NOMO-1 treated with DMSO at 0.1 percent for 48 hours (cell line): Measurements from ENCODE around the gene BRSK2.

Experiments used
- DNase-seq: peaks from one replicate; lab custom pipeline; 2025; ENCODE audit not compliant: unreplicated experiment; lab: John Stamatoyannopoulos, UW

BRSK2 gene

DNA sequence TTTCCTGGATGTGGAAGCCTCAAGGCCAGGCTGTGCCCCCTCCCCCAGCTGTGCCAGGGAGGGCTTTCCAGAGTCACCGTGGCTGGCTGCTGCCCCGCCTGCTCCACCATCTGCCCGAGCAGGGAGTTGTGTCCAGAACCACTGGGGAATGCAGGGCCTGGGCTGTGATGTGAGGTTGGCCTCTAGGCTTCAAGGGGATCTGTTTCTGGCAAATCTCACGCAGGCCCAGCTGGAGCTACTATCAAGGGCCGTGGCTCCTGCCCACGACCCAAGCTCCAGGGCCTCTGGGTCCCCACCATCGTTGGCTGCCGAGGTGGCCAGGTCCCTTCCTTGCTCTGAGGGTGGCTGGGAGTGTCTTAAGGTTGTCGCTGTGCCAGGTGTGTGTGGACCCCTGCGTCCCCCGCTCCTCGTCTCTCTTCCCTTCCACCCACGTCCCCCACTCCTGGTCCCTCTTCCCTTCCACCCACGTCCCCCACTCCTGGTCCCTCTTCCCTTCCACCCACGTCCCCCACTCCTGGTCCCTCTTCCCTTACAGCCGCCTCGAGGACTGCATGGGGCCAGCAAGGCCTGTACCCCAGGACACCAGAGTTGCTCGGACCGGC, 6.1 kb downstream of the BRSK2 start:
- DNase-seq: no peak

DNA sequence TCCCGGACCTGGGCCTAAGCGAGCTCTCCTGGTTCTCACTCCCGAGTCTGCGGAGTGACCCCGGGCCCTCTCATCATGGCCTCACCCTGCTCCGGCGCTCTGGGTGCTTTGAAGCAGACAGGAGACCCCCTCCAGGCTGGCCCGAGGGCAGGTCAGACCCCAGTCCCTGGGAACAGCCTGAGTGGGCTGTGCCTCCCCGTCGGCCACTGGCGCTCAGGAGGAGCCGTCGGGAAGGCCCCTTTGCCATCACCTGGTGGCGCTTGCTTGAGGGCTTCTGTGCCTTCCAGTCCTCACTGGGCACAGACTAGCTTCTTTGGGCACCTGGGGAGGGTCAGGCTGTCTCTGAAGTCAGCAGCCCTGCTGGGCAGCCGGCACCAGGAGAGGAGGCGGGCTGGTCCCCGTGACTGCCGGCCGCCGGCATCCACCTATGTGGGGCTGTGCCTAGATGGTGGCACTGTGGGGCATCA, 6.7 kb downstream of the BRSK2 start:
- DNase-seq: no peak

DNA sequence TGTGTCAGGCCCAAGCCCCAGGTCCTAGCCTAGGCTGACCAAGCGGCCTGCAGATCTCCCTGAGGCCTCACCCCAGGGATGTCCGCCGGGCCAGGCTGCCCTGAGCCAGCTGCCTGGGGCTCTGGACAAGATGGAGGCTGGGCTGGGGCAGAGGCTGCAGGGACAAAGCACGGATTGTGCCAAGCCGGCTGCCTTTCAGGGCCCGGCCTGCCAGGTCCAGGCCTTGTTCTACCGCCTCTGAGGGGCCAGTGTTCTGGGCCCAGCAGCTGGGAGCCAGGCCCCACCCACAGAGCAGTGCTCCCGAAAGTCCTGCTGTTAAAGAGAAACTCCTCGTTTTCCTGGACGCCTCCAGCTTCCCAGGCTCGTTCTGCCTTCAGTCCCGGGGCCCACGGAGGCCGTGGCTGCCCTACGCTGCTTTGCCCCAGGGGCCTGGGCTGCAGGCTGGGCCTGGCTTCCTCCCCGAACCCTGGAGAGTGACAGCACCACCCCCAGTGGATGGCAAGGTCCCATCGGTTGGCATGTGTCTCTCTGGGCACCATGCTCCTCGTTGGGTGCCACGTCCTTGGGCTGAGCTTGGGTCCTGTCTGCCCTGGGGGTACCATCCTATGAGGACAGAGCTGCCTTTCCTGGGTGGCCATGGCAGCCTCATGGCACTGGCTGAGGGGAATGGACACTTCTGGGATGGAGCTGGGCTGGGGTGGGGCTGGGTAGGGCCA, 7.6 kb downstream of the BRSK2 start:
- no peak for DNase-seq

DNA sequence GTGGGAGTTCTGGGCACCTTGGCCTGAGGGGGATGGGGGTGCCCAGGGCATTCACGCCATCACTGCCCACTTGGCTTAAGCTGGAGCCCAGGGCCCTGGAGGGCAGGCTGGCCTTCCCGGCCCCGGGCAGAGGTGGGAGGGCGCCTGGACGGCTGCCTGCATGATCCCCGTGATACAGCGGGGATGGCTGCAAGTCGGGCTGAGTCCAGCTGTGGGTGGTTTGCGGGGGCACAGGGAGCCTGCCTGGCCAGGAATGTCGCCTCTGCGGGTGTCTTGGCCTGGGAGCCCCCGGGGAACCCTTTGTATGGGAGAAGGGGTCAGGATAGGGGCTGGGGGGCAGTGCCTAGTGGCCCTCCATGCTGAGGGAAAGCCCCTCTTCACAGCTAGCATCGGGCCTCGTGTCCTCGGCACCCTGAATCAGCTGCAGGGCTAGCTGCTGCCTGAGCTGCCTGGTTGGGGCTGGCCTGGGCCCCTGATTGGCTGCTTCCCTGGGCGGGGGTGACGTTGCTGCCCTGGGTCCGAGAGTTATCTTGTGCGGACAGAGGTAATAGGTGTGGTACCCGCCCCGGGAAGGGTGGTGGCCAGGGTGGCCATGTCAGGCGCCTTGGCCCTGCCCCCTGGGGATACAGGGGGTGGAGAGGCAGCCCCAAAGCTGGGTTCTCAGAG, 8.3 kb downstream of the BRSK2 start:
- DNase-seq: no peak

DNA sequence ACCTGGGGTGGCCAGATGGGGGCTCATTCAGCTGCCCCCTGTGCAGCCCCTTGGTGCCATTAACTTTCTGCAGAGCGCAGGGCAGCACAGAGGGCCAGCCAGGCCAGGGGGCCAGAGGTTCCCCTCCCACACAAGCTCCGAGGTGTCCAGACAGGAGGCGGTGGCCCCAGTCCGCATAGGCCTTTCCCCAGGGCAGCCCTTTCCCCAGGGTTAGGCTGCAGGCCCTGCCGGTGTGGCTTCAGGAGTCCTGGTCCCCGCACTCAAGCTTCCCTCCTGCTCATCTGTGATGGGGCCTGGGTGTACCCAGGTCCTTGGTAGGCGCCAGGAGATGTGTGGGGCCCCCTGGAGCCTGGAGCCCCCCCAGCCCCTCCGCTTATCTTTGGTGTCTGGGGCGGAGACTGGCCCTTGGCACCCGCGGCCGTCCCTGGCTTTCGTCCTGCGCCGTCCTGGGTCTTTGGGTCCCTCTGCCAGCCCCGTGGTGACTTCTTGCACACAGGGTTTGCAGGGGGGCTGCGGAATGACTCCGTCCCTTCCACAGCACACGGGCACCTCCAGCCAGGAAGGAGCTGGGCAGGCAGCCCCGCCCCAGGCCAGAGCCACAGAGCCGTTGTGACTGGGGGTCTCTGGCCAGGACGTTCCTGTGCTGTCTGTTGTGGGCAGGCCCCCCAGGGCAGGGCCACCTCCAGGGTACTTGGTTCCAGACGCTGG, 8.9 kb downstream of the BRSK2 start:
- no peak for DNase-seq

DNA sequence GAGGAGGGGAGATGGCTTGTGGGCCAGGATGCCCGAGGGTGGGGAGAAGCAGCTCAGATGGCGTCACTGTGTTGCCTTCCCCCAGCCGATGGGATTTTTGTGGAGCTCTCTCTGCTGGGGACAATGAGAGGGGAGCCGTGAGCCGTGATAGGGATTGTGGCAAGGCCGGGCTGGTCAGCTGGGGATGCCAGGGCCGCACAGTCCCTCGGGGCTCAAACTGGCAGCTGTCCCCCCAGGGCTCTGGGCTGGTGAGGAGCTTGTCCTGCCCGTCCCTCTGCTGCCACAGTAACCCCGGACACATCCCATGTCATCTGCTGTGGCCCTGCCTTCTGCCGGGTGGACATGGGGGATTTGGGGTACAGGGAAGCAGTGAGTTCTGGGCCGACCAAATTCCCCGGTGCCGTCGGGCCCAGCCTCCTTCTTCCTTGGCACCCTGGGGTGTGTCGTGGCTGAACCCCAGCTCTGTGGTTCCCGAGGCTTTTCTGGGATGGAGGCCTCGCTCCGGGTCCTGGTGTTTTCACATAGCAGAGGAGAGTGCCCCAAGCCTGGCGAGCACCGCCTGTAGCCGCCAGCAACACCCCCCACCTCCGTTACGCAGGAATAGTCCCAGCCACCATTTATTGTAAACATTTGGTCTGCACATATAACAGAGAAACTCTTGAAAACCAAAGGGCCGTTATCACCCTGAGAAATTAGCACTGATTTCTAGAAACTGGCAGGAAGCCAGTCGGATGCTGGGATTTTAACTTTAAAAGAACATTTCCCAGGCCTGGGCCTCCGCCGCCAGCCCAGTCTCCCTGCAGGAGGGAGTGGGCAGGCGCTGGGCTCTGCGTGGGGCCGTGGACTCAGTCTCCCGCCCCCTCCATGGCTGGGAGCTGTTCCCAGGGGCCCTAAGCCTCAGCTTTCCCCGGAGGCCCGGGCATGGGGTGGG, 9.9 kb downstream of the BRSK2 start:
- no peak for DNase-seq

DNA sequence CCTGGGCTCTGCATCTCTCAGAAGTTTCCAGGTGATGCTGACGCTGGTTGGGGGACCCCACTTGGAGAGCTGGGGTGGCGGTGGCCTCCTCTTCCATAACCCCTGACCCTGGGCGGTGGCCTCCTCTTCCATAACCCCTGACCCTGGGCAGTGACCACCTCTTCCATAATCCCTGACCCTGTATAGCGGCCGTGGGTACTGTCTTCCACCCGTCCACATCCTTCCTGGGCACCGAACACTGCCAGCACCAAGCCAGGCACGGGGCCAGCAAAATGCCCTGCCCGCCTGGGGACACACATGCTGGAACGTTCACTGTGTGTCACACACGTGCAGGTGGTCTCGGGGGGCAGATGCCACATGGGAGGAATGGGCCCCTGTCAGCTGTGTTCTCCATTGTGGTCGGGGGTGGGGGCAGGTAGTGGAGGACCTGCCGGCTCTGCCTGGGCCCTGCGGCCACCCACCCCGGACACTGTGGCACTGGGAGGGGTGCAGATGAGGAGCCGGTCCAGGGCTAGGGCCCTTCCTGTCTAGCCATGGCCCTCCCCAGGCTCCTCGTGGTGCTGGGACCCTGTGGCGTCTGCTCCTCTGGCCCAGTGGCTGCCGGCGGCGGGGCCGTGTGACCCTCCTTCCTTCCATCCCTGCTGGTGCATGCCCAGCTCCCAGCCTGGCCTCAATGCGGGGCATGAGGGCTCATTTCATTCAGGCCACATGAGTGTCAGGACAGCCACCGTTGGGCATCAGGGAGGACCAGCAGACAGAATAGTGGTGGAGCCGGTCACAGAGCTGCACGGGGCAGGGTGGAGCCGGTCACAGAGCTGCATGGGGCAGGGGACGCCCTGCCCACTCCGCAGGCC, 10.8 kb downstream of the BRSK2 start:
- no peak for DNase-seq

DNA sequence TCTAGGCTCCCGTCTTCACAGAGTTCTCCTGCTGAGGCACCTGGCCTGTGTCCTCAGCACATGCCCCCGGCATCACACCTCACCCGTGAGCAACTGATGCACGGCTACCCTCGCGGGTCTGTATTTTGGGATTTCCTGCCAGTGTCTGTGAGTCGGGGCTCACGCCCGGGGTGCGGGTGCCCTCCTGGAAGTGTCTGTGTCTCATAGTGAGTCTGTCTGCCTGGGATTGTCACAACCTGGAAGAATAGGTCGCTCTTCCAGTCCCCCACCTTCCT, 11.4 kb downstream of the BRSK2 start:
- no peak for DNase-seq

DNA sequence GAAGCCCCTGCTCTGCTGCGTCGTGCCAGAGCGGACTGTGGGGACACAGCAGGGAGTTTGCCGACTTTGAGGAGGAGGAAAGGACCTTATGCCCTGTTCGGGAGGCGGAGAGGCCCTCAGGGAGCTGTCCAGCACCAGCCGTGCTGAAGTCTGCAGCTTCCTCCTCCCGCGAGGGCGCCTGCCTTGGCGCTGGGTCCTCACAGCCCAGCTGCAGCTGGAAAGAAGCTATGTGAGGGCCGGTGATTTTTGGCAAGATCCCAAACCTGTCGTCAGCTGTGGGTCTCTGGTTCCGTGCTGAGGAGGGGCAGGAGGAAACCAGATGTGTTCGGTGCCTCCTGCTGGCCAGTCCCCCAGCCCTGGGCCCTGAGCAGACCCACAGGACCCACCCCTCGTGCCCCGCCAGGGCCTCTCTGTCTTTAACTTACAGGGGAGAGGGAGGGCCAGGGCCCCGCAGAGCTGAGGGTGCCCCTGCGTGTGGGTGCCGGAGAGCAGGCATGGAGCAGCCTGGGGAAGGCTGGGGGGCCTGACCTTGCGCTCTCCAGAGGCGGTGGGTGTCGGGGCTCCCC, 12.0 kb downstream of the BRSK2 start:
- DNase-seq: peak; percentile 53

DNA sequence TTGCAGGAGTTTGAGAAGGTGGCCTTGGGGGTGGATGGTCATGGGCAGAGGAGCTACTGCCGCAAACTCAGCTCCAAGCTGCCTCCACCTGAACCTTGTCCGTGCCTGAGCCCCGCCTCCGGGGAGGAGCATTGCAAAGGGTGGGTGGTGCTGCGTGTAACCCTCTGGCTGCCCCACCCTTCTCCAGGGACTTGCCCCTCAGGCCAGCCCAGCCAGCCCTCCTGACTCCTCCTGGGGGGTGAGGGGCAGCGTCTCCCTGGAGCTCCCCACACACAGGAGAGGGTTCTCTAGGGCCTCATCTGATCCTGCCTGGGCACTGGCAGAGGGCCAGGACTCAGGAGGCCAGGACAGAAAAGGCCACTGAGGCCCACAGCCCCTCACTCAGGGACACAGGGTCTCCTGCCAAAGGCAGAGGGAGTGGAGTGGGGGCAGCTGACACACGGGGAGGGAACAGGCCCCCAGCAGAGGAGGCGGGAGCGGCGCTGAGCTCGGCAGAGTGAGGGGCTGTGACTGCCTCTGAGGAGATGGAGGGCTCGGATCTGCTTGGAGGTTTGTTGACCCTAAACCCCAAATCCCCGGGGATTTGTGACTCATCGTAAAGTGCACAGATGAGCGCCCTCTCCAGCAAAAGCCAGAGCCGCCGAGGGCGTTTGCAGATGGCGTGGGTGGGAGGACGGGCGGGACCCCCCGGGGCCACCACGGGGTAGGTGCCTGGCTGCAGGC, 12.8 kb downstream of the BRSK2 start:
- no peak for DNase-seq

DNA sequence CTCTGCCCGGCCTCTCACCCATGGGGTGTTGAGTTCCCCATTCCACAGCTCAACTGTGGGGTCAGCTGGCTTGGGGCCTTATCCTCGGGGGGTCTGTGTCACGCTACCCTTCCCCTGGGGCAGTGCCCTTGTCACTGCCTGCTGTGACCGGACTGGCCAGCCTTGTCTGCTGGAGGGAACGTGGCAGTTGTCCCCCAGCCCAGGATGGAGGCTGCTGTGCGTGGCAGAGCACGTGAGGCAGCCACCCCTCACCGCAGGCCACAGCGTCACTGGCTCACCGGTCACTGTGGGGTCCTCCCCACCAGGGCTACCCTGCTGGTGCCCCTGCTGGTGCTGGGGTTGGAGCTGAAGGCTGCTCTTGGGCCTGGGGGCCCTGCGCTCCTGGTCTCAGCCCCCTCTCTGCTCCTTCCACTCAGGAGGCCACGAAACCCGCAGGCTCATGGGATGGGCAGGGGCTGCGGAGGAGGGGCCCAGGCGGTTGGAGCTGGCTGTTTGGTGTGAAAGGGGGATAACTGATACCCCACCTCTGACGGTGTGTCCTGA, 13.4 kb downstream of the BRSK2 start:
- no peak for DNase-seq

DNA sequence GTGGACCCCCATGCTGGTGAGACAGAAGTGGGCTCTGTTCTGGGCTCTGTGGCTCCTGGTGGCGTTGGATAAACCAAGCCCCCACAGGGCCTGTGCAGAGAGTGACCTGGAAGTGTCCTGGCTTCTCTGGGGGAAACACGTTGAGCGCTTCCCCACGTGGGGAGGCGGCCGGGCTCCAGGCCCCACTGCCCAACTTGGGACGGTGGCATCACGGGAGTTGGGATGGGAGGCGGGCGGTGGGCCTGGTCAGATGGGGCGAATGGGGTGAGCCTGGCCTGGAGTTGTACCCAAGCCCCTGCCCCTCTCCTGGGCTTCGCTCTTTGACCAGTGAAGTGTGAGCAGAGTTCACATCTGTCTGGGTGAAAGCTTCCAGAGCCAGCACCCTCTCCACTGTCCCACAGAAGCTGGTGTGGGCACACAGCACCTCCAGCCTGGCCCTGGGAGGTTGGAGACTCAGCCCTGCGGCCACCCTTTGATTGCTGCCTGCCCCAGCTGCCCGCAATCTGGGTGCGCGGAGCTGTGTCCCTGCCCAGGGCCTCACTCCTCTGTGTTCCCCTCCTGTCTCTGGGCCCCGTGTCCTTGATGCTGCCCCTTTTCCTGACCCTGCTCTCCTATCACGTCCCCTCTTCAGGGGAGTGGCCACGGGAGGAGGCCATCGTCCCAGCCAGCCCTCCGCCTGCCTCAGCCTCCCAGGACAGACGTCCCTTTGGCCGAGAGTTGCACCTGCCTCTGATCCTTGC, 14.2 kb downstream of the BRSK2 start:
- no peak for DNase-seq

DNA sequence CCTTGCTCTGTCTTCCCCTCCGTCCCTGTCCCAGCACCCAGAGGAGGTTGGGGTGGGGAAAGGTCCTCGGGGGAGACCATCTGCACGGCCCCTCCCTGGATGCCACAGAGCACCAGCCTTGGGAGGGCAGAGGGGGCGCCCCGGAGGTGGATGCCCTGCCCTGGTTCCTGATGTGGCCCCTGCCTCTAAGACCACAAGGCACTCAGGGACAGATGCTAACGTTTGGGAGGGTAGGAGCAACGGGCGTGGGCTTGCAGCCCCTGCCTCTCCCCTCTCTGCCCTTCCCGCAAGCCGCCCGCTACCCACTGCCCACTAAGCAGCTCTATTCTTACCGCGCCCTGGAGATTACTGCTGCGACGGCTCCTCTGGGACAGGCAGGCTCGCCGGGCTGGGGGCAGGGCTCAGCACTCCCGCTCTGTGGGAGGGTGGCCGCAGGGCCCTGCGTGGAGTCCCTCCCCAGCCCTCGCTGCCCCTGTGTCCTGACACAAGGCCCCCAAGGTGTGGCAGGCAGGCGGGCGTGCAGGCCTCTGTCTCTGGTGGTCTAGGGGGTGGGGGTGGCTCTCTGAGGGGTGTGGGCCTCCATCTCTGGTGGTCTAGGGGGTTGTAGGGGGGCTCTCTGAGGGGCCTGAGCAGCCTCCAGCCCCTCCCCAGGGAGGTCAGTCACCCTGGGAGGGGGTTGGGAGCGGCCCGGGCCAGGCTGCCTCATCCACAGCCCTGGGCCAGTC, 14.9 kb downstream of the BRSK2 start:
- no peak for DNase-seq

DNA sequence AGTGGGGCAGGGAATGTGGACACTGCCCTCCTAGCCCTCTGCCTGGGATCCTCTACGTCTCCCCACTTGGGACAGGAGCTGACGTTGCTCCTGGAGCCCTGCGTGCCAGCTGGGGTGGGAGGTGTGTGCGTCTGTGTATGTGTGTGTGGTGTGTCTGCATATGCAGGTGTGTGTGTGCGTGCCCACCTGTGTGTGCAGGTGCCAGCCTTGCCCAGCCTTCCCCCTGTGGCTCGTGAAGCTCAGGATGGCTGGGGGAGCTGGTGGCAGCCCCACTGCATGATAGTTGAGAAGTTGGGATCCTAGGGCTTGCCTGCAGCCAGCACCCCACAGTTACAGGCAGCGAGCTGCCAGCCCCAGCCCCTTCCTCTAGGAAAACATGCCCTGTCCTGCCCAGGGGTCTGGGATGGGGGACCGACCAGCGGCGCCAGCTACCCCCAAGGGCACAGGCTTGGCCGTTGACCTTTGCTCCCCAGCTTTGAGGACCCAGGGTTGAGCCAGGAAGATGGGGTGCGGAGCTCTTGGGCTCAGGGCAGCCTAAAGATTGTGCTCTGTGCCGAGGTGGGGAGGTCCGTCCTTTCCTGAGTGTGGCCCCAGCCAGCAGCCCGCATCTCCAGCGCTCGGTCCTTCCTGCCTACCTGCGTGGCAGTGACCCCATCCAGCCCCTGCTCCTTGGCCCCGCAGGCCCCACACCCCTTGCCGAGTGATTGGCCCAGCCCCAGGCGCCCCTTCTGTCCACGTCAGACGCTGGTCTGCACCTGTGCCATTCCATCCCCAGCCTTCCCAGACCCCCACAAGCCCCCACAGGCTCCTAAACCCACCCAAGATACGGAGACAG, 15.7 kb downstream of the BRSK2 start:
- DNase-seq: no peak

DNA sequence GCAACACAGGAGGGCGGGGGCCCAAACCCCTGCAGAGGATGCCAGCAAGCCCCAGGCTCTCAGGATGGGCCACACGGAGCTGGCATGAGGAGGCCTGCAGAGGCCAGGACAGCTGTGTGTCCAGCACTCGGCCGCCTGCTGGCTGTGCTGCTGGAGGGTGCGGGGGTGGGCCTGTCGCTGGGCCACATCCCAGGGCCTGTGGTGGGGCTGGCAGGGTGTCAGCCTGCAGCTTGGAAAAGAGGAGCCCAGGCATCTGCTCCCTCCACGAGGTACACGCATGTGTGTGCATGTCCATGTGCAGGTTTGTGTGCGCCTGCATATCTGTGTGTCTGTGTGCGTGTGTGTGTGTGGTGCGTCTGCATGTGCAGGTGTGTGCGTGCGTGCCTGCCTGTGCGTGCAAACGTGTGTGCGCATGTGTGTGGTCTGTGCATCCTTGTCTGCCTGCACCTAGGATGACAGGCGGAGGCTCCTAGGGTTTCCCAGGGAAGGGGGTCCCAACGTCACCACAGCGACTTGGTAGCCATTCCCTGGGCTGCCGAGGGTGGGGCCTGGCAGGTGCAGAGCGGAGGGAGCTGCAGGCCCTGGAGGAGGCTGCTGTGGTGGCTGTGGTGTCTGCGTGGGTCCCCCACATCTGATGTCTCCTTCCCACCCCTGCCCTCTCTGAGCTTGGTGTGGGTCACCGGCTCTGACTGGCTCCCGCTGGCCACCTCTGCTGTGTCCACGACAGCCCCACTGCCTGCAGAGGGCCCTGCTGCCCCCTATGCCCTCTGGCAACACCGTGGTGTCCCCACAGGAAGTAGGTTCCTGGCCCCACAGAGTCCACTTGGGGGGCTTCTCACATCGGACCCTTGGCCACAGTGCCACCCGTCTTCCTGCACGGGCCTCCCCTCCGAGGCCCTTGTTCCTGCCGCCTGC, 17.1 kb downstream of the BRSK2 start:
- DNase-seq: no peak
